Erythroblast (primary cell): ENCODE data around the gene RANBP1.

Experiments used
- GATA1 ChIP-seq: IDR thresholded peaks from 2 replicates; pipeline ENCODE4 v1.6.1; 2011; ENCODE audit warnings: low read depth, mild to moderate bottlenecking, control low read depth, low read length, moderate library complexity
- POLR2A ChIP-seq: IDR thresholded peaks from 2 replicates; pipeline ENCODE4 v1.6.1; 2011; ENCODE audit warnings: mild to moderate bottlenecking, low read length

DNA sequence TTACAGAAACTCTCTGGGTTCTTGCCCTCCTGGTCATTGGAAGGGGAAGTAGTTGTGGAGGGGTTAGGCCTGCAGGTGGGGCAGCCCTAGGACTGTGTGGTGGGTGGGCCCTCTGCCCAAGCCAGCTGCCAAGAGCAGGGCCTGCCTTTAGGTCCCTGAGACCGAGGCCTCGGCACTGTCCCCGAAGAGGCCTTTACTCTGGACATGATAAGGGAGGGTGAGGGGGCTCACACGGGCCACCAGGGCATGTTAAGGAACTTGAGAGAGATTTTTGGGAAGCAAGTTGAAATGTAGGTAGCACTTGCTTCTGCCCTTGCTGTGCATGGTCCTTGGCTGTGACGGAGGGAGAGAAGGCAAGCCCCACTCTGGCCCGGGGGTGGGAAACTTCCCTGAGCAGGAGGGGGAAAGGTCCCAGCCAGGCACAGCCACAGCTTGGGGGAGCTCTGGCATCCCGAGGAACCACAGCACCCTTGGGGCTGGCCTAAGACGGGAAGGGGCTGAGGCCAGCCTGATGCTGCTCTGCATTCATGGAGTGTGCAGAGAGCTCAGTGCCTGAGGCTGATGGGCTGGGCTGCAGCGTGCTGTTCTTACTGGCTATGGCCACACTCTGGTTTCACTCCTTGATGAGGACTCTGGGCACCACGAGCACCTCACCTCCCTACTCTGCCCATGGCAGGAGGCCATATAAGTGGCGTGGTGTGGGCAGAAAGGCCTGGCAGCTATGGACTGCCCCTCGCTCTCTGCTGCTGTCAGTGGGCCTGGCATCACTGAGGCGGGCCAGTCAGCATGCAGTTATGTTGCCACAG lies 7.8 kb upstream of the RANBP1 start:
- TF ChIP-seq POLR2A (no peak), GATA1 (no peak)
